ENCODE results near the gene AXIN1. TPM values are rescaled to one million over a fixed set of nuclear protein-coding genes. Genes with fewer than 3 reads are reported as not detected.

Gene AXIN1
- total and polyA plus RNA-seq, 2 of the 8 experiments (the other 6 are each of a cell fraction or from before 2014, with no cell fraction given) = 12.5 to 41.9 TPM

DNA sequence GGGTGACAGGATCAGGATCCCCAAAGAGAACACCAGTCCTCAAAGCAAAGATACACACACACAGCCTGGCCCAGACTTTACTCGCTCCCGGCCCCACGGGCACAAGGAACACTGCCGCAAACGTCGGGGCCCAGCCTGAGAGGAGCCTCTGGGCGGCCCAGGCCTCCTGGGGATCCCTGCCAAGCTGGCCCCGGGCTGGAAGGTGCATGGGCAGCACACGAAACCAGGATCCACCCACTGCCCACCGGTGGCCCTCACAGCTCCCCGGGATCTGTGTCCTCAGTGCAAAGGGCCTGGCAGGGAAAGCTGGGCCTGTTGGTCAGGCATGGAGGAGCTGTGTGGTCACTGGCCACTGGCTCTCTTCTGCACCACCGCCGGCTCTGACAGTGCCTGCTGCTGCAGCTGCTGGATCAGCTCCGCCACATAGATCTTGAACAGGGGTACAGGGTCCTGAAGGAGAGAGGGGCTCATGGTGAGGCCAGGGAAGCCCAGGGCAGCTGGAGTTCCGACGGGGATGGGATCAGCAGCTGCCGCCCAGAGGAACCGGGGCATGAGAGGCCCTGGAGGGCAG, 14.9 kb upstream of the AXIN1 start (continued):
- TF ChIP-seq, protein P1, sequence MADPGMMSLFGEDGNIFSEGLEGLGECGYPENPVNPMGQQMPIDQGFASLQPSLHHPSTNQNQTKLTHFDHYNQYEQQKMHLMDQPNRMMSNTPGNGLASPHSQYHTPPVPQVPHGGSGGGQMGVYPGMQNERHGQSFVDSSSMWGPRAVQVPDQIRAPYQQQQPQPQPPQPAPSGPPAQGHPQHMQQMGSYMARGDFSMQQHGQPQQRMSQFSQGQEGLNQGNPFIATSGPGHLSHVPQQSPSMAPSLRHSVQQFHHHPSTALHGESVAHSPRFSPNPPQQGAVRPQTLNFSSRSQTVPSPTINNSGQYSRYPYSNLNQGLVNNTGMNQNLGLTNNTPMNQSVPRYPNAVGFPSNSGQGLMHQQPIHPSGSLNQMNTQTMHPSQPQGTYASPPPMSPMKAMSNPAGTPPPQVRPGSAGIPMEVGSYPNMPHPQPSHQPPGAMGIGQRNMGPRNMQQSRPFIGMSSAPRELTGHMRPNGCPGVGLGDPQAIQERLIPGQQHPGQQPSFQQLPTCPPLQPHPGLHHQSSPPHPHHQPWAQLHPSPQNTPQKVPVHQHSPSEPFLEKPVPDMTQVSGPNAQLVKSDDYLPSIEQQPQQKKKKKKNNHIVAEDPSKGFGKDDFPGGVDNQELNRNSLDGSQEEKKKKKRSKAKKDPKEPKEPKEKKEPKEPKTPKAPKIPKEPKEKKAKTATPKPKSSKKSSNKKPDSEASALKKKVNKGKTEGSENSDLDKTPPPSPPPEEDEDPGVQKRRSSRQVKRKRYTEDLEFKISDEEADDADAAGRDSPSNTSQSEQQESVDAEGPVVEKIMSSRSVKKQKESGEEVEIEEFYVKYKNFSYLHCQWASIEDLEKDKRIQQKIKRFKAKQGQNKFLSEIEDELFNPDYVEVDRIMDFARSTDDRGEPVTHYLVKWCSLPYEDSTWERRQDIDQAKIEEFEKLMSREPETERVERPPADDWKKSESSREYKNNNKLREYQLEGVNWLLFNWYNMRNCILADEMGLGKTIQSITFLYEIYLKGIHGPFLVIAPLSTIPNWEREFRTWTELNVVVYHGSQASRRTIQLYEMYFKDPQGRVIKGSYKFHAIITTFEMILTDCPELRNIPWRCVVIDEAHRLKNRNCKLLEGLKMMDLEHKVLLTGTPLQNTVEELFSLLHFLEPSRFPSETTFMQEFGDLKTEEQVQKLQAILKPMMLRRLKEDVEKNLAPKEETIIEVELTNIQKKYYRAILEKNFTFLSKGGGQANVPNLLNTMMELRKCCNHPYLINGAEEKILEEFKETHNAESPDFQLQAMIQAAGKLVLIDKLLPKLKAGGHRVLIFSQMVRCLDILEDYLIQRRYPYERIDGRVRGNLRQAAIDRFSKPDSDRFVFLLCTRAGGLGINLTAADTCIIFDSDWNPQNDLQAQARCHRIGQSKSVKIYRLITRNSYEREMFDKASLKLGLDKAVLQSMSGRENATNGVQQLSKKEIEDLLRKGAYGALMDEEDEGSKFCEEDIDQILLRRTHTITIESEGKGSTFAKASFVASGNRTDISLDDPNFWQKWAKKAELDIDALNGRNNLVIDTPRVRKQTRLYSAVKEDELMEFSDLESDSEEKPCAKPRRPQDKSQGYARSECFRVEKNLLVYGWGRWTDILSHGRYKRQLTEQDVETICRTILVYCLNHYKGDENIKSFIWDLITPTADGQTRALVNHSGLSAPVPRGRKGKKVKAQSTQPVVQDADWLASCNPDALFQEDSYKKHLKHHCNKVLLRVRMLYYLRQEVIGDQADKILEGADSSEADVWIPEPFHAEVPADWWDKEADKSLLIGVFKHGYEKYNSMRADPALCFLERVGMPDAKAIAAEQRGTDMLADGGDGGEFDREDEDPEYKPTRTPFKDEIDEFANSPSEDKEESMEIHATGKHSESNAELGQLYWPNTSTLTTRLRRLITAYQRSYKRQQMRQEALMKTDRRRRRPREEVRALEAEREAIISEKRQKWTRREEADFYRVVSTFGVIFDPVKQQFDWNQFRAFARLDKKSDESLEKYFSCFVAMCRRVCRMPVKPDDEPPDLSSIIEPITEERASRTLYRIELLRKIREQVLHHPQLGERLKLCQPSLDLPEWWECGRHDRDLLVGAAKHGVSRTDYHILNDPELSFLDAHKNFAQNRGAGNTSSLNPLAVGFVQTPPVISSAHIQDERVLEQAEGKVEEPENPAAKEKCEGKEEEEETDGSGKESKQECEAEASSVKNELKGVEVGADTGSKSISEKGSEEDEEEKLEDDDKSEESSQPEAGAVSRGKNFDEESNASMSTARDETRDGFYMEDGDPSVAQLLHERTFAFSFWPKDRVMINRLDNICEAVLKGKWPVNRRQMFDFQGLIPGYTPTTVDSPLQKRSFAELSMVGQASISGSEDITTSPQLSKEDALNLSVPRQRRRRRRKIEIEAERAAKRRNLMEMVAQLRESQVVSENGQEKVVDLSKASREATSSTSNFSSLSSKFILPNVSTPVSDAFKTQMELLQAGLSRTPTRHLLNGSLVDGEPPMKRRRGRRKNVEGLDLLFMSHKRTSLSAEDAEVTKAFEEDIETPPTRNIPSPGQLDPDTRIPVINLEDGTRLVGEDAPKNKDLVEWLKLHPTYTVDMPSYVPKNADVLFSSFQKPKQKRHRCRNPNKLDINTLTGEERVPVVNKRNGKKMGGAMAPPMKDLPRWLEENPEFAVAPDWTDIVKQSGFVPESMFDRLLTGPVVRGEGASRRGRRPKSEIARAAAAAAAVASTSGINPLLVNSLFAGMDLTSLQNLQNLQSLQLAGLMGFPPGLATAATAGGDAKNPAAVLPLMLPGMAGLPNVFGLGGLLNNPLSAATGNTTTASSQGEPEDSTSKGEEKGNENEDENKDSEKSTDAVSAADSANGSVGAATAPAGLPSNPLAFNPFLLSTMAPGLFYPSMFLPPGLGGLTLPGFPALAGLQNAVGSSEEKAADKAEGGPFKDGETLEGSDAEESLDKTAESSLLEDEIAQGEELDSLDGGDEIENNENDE (IDR thresholded peaks at IDR 0.05; ENCODE audit: insufficient replicate concordance, low read length) = no peak
- no peak for TF ChIP-seq EP300 (IDR thresholded peaks at IDR 0.05; ENCODE audit: borderline replicate concordance in 1 of 2, low read depth in 2 of 2, low read length in 2 of 2)
